ENCODE results near the gene LRMDA.
"Not testable (repeated sequence)": the region's sequence is repeated elsewhere in the genome, so short reads cannot be mapped to it uniquely, and the experiment has no call there.

LRMDA gene

DNA sequence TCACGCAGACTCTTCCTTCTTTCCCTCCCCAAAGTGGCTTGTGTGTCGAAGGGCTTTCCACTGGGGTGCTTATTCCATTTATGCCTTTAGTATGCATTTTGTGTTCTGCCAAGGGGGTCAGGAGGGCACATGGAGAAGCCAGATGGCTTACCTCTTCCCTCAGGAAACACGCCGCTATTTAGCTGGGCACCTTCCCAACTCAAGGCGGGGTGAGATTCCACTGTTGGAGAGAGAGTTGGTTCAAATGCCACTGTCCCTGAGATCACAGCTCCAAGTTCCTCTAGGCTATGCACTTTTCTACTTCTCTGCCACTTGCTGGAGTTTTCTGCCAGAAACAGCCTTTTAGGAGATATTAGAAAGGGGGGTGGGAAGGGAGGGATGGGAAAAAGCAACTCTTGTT is 1091.8 kb downstream of the LRMDA start:
- Histone ChIP-seq H3K27me3 (ENCODE audit: insufficient read depth, low read length, poor library complexity) (no peaks in the 10 kb centered on the region), H3K4me3 (ENCODE audit: low read depth in 1 of 2, low read length in 2 of 2) (no peak overlapping the region), H3K36me3 (ENCODE audit: insufficient read depth, low read length) (no peaks in the 10 kb centered on the region), H3K79me2 (ENCODE audit: insufficient read depth, low read length) (no peaks in the 10 kb centered on the region), H3K9ac (ENCODE audit: low read depth, low read length) (no peak overlapping the region), H3K9me3 (ENCODE audit: insufficient read depth, low read length, severe bottlenecking) (no peaks in the 10 kb centered on the region), H3K4me1 (ENCODE audit: insufficient read depth, low read length) (no peaks in the 10 kb centered on the region), H3K27ac (ENCODE audit: low read length) (no peak overlapping the region), H3K4me2 (ENCODE audit: insufficient read depth, low read length) (no peak overlapping the region), H4K20me1 (ENCODE audit: insufficient read depth, low read length) (no peaks in the 10 kb centered on the region), H2AFZ (ENCODE audit: low read depth, low read length) (no peak overlapping the region)
- DNase-seq, result no peak
- ATAC-seq (ENCODE audit: insufficient read depth, low read depth), result no peak
- no peak for TF ChIP-seq EZH2 (IDR thresholded peaks at IDR 0.05; ENCODE audit: borderline replicate concordance, low read depth, low read length, severe bottlenecking)
- TF ChIP-seq, protein P1, sequence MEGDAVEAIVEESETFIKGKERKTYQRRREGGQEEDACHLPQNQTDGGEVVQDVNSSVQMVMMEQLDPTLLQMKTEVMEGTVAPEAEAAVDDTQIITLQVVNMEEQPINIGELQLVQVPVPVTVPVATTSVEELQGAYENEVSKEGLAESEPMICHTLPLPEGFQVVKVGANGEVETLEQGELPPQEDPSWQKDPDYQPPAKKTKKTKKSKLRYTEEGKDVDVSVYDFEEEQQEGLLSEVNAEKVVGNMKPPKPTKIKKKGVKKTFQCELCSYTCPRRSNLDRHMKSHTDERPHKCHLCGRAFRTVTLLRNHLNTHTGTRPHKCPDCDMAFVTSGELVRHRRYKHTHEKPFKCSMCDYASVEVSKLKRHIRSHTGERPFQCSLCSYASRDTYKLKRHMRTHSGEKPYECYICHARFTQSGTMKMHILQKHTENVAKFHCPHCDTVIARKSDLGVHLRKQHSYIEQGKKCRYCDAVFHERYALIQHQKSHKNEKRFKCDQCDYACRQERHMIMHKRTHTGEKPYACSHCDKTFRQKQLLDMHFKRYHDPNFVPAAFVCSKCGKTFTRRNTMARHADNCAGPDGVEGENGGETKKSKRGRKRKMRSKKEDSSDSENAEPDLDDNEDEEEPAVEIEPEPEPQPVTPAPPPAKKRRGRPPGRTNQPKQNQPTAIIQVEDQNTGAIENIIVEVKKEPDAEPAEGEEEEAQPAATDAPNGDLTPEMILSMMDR (IDR thresholded peaks at IDR 0.05; ENCODE audit: borderline replicate concordance, extremely low read depth, low read length, poor library complexity, severe bottlenecking), result no peak

DNA sequence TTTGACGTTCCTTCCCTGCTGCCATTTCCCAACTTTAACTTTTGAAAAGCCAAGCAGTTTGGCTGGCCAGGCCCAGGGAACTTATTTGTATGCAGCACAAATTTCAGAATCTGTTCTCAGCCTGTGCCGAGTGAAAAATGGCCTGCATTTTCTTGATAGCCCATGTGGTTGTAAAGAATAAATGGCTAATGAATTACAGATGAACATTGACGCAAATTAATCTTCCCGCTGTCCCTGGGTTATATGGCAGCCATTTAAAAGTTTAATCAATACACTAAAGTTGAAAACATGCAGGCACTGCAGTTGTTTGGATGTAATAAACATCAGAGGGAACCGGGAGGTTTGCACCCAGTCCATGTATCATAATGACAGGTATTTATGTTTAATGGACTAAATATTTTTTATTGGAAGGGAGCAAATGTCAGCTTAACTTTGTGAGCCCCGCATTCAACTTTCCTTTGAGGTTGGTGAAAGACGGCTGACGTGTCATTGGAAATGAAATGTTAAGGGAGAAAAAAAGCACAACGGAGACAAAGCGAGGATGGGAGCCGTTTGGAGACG is 1092.4 kb downstream of the LRMDA start:
- Histone ChIP-seq H2AFZ (ENCODE audit: low read depth, low read length) (no peak overlapping the region), H3K4me3 (ENCODE audit: low read depth in 1 of 2, low read length in 2 of 2) (no peak overlapping the region), H3K27ac (ENCODE audit: low read length) (no peak overlapping the region), H3K4me2 (ENCODE audit: insufficient read depth, low read length) (no peak overlapping the region), H3K9me3 (ENCODE audit: insufficient read depth, low read length, severe bottlenecking) (no peaks in the 10 kb centered on the region), H4K20me1 (ENCODE audit: insufficient read depth, low read length) (no peaks in the 10 kb centered on the region), H3K27me3 (ENCODE audit: insufficient read depth, low read length, poor library complexity) (no peaks in the 10 kb centered on the region), H3K36me3 (ENCODE audit: insufficient read depth, low read length) (no peaks in the 10 kb centered on the region), H3K9ac (ENCODE audit: low read depth, low read length) (no peak overlapping the region), H3K4me1 (ENCODE audit: insufficient read depth, low read length) (no peaks in the 10 kb centered on the region), H3K79me2 (ENCODE audit: insufficient read depth, low read length) (no peaks in the 10 kb centered on the region)
- DNase-seq (no peak), ATAC-seq (ENCODE audit: insufficient read depth, low read depth) (no peak)
- no peak for TF ChIP-seq EZH2 (IDR thresholded peaks at IDR 0.05; ENCODE audit: borderline replicate concordance, low read depth, low read length, severe bottlenecking)
- TF ChIP-seq, protein P1 (IDR thresholded peaks at IDR 0.05; ENCODE audit: borderline replicate concordance, extremely low read depth, low read length, poor library complexity, severe bottlenecking), result no peak

DNA sequence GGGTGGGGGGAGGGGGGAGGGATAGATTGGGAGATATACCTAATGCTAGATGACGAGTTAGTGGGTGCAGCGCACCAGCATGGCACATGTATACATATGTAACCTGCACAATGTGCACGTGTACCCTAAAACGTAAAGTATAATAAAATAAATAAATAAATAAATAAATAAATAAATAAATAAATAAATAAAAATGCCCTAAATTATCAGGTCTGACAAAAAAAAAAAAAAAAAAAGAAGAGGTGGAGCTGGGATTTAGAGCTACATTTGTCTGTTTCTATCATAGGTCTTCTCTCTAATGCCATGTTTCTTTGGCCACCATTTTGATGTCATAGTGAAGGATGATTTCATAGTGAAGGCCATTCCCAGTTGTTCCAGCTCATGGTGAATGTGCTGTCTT is 1095.4 kb downstream of the LRMDA start:
- not testable (repeated sequence) for H3K79me2 ChIP-seq (ENCODE audit: insufficient read depth, low read length); H3K4me1 ChIP-seq (ENCODE audit: insufficient read depth, low read length); H3K9me3 ChIP-seq (ENCODE audit: insufficient read depth, low read length, severe bottlenecking); H3K4me2 ChIP-seq (ENCODE audit: insufficient read depth, low read length); ATAC-seq (ENCODE audit: insufficient read depth, low read depth); H3K36me3 ChIP-seq (ENCODE audit: insufficient read depth, low read length); H2AFZ ChIP-seq (ENCODE audit: low read depth, low read length); H3K27ac ChIP-seq (ENCODE audit: low read length); H4K20me1 ChIP-seq (ENCODE audit: insufficient read depth, low read length); H3K4me3 ChIP-seq (ENCODE audit: low read depth in 1 of 2, low read length in 2 of 2); H3K27me3 ChIP-seq (ENCODE audit: insufficient read depth, low read length, poor library complexity); DNase-seq; H3K9ac ChIP-seq (ENCODE audit: low read depth, low read length)

DNA sequence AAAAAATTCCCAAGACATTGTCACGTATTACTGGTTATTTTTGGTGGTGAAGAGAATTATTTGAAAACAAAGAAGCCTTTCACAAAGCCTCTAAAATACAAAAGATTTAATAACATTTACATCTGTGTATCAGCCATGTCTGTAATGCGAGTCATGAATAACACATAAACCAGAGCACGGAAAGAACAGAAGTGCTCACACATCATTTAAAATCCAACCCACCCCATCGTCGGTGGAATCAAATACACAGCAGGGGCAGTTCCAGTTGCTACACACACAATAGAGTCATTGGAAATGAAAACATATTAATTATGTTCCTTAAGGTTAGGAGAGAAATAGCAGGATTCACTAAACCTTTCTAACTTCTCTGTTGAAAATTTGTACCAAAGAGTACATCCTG is 1108.9 kb downstream of the LRMDA start:
- Histone ChIP-seq H3K4me2 (ENCODE audit: insufficient read depth, low read length) (no peak overlapping the region), H3K4me3 (ENCODE audit: low read depth in 1 of 2, low read length in 2 of 2) (no peak overlapping the region), H3K9ac (ENCODE audit: low read depth, low read length) (no peak overlapping the region), H2AFZ (ENCODE audit: low read depth, low read length) (no peak overlapping the region), H3K27ac (ENCODE audit: low read length) (no peak overlapping the region), H3K27me3 (ENCODE audit: insufficient read depth, low read length, poor library complexity) (no peaks in the 10 kb centered on the region), H3K36me3 (ENCODE audit: insufficient read depth, low read length) (no peaks in the 10 kb centered on the region), H4K20me1 (ENCODE audit: insufficient read depth, low read length) (no peaks in the 10 kb centered on the region), H3K79me2 (ENCODE audit: insufficient read depth, low read length) (no peaks in the 10 kb centered on the region), H3K4me1 (ENCODE audit: insufficient read depth, low read length) (no peaks in the 10 kb centered on the region), H3K9me3 (ENCODE audit: insufficient read depth, low read length, severe bottlenecking) (no peaks in the 10 kb centered on the region)
- TF ChIP-seq, protein P1 (IDR thresholded peaks at IDR 0.05; ENCODE audit: borderline replicate concordance, extremely low read depth, low read length, poor library complexity, severe bottlenecking), result no peak
- no peak for TF ChIP-seq EZH2 (IDR thresholded peaks at IDR 0.05; ENCODE audit: borderline replicate concordance, low read depth, low read length, severe bottlenecking)
- ATAC-seq (ENCODE audit: insufficient read depth, low read depth), result no peak
- no peak for DNase-seq

Data from DND-41 (cell line).